ENCODE measurements around the gene TBX1.

TBX1 gene

DNA sequence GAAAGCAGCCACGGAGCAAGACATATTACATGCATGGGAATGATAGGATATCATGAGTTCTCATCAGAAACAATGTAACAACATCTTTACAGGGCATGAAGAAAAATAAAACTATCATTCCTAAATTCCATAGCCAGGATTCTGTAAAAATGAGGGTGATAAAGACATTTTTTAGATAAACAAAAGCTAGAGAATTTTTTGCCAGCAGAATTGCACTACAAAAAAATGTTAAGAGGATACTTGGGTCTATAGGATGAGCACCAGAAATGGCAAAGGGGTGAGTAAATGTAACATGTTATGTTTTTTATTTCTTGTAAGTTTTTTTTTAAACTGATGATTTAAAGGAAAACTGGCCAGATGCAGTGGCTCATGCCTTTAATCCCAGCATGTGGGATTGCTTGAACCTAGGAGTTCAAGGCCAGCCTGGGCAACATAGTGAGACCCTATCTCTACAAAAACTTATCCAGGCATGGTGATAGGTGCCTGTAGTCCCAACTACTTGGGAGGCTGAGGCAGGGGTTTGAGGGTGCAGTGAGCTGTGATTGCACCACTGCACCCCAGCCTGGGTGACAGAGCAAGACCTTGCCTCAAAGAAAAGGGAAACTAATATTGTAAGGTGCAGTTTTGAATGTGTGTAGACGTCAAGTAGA, 33.2 kb downstream of the TBX1 start:
- no CpG with 5 or more reads among the region's 2 CpGs for WGBS (ENCODE audit: extremely low coverage, insufficient coverage, insufficient read length)
- H3K27me3 ChIP-seq (ENCODE audit: insufficient read depth, low read length), result no peaks in the 10 kb centered on the region
- H3K79me2 ChIP-seq (ENCODE audit: control insufficient read depth, insufficient read depth, low read length, poor library complexity), result no peaks in the 10 kb centered on the region

DNA sequence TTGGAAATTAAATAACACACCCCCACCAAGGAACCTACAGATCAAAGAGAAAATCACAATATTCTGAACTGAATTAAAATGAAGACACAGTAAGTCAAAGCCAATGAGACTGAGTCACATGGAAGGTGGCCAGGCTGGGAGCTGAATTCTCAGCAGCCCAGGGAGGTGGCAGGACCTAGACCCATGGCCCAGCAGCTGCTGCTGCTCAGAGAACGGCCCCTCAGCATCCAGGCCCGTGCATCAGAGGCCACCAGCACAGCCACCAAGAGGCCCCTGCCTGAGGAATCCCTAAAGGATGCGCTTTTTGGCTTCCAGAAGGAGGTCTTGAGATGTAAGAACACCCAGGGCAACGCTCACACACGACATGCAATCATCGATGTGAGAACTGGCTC, 35.0 kb downstream of the TBX1 start:
- no peak overlapping the region for H2AK5ac ChIP-seq (ENCODE audit: low read length)
- H3K23ac ChIP-seq (ENCODE audit: low read length), result no peak overlapping the region
- H2BK12ac ChIP-seq (ENCODE audit: low read length), result no peak overlapping the region
- no peak overlapping the region for H3K27ac ChIP-seq (ENCODE audit: low read depth, low read length)
- no peak overlapping the region for H3K14ac ChIP-seq (ENCODE audit: low read length)
- H3K4me1 ChIP-seq (ENCODE audit: control insufficient read depth in 1 of 2, insufficient read depth in 2 of 2, low read length in 2 of 2), result no peaks in the 10 kb centered on the region
- no peak overlapping the region for H4K91ac ChIP-seq (ENCODE audit: low read depth, low read length)
- no peak overlapping the region for H2BK120ac ChIP-seq (ENCODE audit: insufficient read depth, low read length, poor library complexity)
- H3K4me2 ChIP-seq (ENCODE audit: low read length), result no peak overlapping the region
- H3K9ac ChIP-seq (ENCODE audit: low read length), result no peak overlapping the region
- H2BK5ac ChIP-seq (ENCODE audit: low read depth, low read length, poor library complexity), result no peak overlapping the region
- no CpG with 5 or more reads among the region's 6 CpGs for whole genome bisulfite sequencing (ENCODE audit: extremely low coverage, insufficient coverage, insufficient read length)
- H3K27me3 ChIP-seq (ENCODE audit: insufficient read depth, low read length), result no peaks in the 10 kb centered on the region
- no peak overlapping the region for H3K4ac ChIP-seq (ENCODE audit: low read depth, low read length)
- peaks cover 1 to 5% of the 10 kb centered on the region in 2 experiments for H3K36me3 ChIP-seq (ENCODE audit: control insufficient read depth in 1 of 2, insufficient read depth in 2 of 2, low read length in 2 of 2)
- H3K9me3 ChIP-seq (ENCODE audit: insufficient read depth, low read depth, low read length), result peaks cover 3% of the 10 kb centered on the region
- H2AFZ ChIP-seq (ENCODE audit: insufficient read depth, low read length, poor library complexity), result no peak overlapping the region
- H3K18ac ChIP-seq (ENCODE audit: low read length), result no peak overlapping the region
- H3K79me2 ChIP-seq (ENCODE audit: control insufficient read depth, insufficient read depth, low read length, poor library complexity), result no peaks in the 10 kb centered on the region
- DNase-seq, result no peak
- no peaks in the 10 kb centered on the region for H3K79me1 ChIP-seq (ENCODE audit: low read length)
- H3K4me3 ChIP-seq (ENCODE audit: low read depth, low read length), result no peak overlapping the region
- H4K12ac ChIP-seq (ENCODE audit: low read depth, low read length), result no peak overlapping the region
- no peak overlapping the region for H4K8ac ChIP-seq (ENCODE audit: low read depth, low read length)

More for the DNA sequence above, 33.2 kb downstream of the TBX1 start:
- no peak overlapping the region for H3K23ac ChIP-seq (ENCODE audit: low read length)
- H4K8ac ChIP-seq (ENCODE audit: low read depth, low read length), result no peak overlapping the region
- H3K4me1 ChIP-seq (ENCODE audit: control insufficient read depth in 1 of 2, insufficient read depth in 2 of 2, low read length in 2 of 2), result no peaks in the 10 kb centered on the region
- no peak overlapping the region for H3K9ac ChIP-seq (ENCODE audit: low read length)
- H3K4me2 ChIP-seq (ENCODE audit: low read length), result no peak overlapping the region
- H2AK5ac ChIP-seq (ENCODE audit: low read length), result no peak overlapping the region
- no peak overlapping the region for H3K14ac ChIP-seq (ENCODE audit: low read length)
- peaks cover 3% of the 10 kb centered on the region for H3K9me3 ChIP-seq (ENCODE audit: insufficient read depth, low read depth, low read length)
- H3K18ac ChIP-seq (ENCODE audit: low read length), result no peak overlapping the region
- H2AFZ ChIP-seq (ENCODE audit: insufficient read depth, low read length, poor library complexity), result no peak overlapping the region
- H3K27ac ChIP-seq (ENCODE audit: low read depth, low read length), result no peak overlapping the region
- H3K79me1 ChIP-seq (ENCODE audit: low read length), result no peaks in the 10 kb centered on the region
- H2BK5ac ChIP-seq (ENCODE audit: low read depth, low read length, poor library complexity), result no peak overlapping the region
- H3K4me3 ChIP-seq (ENCODE audit: low read depth, low read length), result no peak overlapping the region
- H3K36me3 ChIP-seq (ENCODE audit: control insufficient read depth in 1 of 2, insufficient read depth in 2 of 2, low read length in 2 of 2), result peaks cover 2 to 3% of the 10 kb centered on the region in 2 experiments
- H3K4ac ChIP-seq (ENCODE audit: low read depth, low read length), result no peak overlapping the region
- H2BK12ac ChIP-seq (ENCODE audit: low read length), result no peak overlapping the region
- no peak overlapping the region for H4K12ac ChIP-seq (ENCODE audit: low read depth, low read length)
- no peak overlapping the region for H2BK120ac ChIP-seq (ENCODE audit: insufficient read depth, low read length, poor library complexity)
- no peak overlapping the region for H4K91ac ChIP-seq (ENCODE audit: low read depth, low read length)
- DNase-seq, result peak; percentile 43 to 89

GRCh38 chr22:19796160-19796559, 35.6 kb downstream of the TBX1 start:
- Histone ChIP-seq H3K27ac (ENCODE audit: low read depth, low read length) (no peak overlapping the region), H3K4ac (ENCODE audit: low read depth, low read length) (no peak overlapping the region), H3K18ac (ENCODE audit: low read length) (no peak overlapping the region), H4K12ac (ENCODE audit: low read depth, low read length) (no peak overlapping the region), H3K14ac (ENCODE audit: low read length) (no peak overlapping the region), H3K79me1 (ENCODE audit: low read length) (no peaks in the 10 kb centered on the region), H3K4me2 (ENCODE audit: low read length) (no peak overlapping the region), H2BK5ac (ENCODE audit: low read depth, low read length, poor library complexity) (no peak overlapping the region), H3K36me3 (ENCODE audit: control insufficient read depth in 1 of 2, insufficient read depth in 2 of 2, low read length in 2 of 2) (peaks cover 1 to 6% of the 10 kb centered on the region in 2 experiments), H3K23ac (ENCODE audit: low read length) (no peak overlapping the region), H3K4me3 (ENCODE audit: low read depth, low read length) (no peak overlapping the region), H2AFZ (ENCODE audit: insufficient read depth, low read length, poor library complexity) (no peak overlapping the region), H3K27me3 (ENCODE audit: insufficient read depth, low read length) (no peaks in the 10 kb centered on the region), H3K79me2 (ENCODE audit: control insufficient read depth, insufficient read depth, low read length, poor library complexity) (no peaks in the 10 kb centered on the region), H3K9ac (ENCODE audit: low read length) (no peak overlapping the region), H2BK12ac (ENCODE audit: low read length) (no peak overlapping the region), H3K9me3 (ENCODE audit: insufficient read depth, low read depth, low read length) (peaks cover 3% of the 10 kb centered on the region), H4K91ac (ENCODE audit: low read depth, low read length) (no peak overlapping the region), H2BK120ac (ENCODE audit: insufficient read depth, low read length, poor library complexity) (no peak overlapping the region), H4K8ac (ENCODE audit: low read depth, low read length) (no peak overlapping the region), H3K4me1 (ENCODE audit: control insufficient read depth in 1 of 2, insufficient read depth in 2 of 2, low read length in 2 of 2) (no peaks in the 10 kb centered on the region), H2AK5ac (ENCODE audit: low read length) (no peak overlapping the region)
- DNase-seq, result no peak
- WGBS (ENCODE audit: extremely low coverage, insufficient coverage, insufficient read length), result no CpG with 5 or more reads among the region's 7 CpGs

GRCh38 chr22:19797086-19798002, 36.8 kb downstream of the TBX1 start:
- Histone ChIP-seq H3K79me1 (ENCODE audit: low read length) (no peaks in the 10 kb centered on the region), H3K36me3 (ENCODE audit: control insufficient read depth in 1 of 2, insufficient read depth in 2 of 2, low read length in 2 of 2) (peaks cover 1 to 7% of the 10 kb centered on the region in 2 experiments), H2BK12ac (ENCODE audit: low read length) (no peak overlapping the region), H3K27ac (ENCODE audit: low read depth, low read length) (no peak overlapping the region), H3K4me2 (ENCODE audit: low read length) (no peak overlapping the region), H3K4me3 (ENCODE audit: low read depth, low read length) (peak overlapping the region; percentile 27), H2BK5ac (ENCODE audit: low read depth, low read length, poor library complexity) (no peak overlapping the region), H4K8ac (ENCODE audit: low read depth, low read length) (no peak overlapping the region), H2BK120ac (ENCODE audit: insufficient read depth, low read length, poor library complexity) (no peak overlapping the region), H3K4ac (ENCODE audit: low read depth, low read length) (no peak overlapping the region), H4K91ac (ENCODE audit: low read depth, low read length) (no peak overlapping the region), H3K9me3 (ENCODE audit: insufficient read depth, low read depth, low read length) (peaks cover 3% of the 10 kb centered on the region), H2AFZ (ENCODE audit: insufficient read depth, low read length, poor library complexity) (no peak overlapping the region), H4K12ac (ENCODE audit: low read depth, low read length) (no peak overlapping the region), H3K18ac (ENCODE audit: low read length) (no peak overlapping the region), H3K79me2 (ENCODE audit: control insufficient read depth, insufficient read depth, low read length, poor library complexity) (no peaks in the 10 kb centered on the region), H3K4me1 (ENCODE audit: control insufficient read depth in 1 of 2, insufficient read depth in 2 of 2, low read length in 2 of 2) (no peaks in the 10 kb centered on the region), H3K9ac (ENCODE audit: low read length) (no peak overlapping the region), H3K14ac (ENCODE audit: low read length) (no peak overlapping the region), H3K23ac (ENCODE audit: low read length) (no peak overlapping the region), H3K27me3 (ENCODE audit: insufficient read depth, low read length) (no peaks in the 10 kb centered on the region), H2AK5ac (ENCODE audit: low read length) (no peak overlapping the region)
- no CpG with 5 or more reads among the region's 24 CpGs for WGBS (ENCODE audit: extremely low coverage, insufficient coverage, insufficient read length)
- DNase-seq, result no peak
